ENCODE measurements around the gene FSTL4.

Gene FSTL4

DNA sequence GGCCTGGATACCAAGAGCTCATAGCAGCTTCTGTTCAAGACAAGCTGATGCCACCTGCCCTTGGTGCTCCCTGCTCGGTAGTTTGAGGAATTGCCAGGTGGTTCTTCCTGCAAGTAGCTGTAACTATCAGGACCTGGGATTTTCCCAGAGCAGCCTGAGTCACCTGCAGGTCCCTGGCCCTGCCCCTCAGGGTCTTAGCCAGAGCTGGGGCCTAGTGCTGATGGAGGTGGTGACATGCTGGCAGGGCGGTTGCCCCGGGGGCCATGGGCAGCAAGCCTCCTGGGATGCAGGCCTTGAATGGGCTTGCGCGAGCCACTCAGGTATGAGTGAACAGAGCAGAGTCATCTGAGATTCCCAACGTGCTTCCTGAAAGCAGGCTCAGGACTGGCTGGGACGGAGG, 298.3 kb downstream of the FSTL4 start:
- no peak for DNase-seq

- no peak for DNase-seq
Observed at GRCh38 chr5:133311176-133311575, 301.2 kb downstream of the FSTL4 start.

DNA sequence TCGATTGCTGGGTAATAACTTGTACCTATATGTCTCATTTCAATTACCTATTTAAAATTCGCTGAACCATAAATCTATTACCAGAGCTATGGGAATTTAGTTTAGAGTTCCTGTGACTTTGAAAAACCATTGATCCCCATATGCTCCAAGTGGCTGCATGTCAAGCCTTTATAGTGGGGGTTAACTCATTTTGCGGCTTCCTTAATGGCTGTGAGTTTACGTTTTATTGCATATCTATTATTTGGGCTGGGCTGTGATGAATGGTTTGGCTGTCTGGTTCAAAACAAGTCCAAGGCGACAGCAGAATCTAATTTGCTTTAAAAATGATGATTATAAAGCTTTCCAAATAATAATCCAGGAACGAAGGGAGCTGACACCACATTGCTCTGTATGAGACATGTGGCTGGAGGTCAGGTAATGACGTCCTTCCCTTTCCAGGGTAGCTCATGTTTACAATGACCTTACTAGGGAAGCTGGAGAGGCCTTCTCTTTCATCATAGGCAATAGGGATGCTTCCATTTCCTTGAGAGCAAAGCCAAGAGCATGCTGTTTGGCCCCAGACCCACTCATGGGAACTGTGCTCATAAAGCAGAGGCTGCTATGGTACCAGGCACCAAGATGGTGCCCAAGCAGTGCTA, 302.2 kb downstream of the FSTL4 start:
- no peak for DNase-seq

DNA sequence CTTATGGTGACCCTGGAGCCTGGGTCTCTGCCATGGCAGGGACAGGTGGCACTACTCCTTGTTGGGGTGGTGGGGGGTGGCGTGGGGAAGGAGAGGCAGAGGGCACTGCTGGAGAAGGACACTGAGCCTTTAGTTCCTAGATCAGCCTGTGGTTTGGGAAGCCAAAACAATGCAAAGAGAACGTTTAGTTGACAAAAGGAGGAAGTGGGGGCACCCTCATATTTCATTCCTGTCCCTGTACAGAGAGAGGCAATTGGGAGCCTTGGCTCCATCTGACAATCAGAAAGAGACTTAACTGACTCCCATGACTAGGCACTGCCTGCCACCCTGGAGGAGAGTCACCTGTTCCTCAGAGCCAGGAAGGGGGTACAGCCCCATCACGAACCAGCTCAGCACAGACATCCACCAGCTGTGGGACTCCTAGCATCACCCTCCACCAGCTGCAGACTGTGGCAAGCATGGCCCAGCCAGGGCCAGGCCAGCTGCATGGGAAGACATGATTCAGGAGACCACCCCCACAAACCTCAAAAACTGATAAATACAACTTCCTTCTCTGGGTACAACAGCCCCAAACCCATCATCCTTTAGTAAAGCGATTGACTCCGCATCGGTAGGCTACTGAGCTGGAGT, 303.1 kb downstream of the FSTL4 start:
- no peak for DNase-seq

GRCh38 chr5:133307275-133307674, 305.1 kb downstream of the FSTL4 start:
- DNase-seq, result no peak

DNA sequence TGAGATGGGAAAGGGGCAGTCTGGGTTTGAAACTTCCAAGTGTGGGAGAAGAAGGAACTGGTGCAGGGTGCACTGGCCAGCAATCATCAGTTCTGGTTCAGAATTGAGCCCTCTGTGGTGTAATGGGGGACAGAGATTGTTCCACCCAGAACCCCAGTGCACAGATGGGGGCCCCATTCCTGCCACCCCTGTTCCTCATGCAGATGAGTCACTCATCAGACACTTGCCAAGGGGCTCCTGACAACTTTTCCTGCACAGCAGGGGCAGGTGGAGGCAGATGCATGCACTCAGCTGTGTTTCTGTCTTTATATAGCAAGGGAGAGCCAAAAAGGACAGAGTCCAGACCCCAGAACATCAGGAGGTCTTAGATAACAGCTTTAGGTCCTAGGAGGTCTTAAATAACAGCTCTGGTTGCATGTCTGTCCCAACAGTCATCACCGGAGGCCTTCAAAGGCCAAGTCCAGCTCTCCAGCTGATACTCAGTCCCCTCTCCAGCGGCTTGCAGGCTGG, 307.6 kb downstream of the FSTL4 start:
- no peak for DNase-seq

DNA sequence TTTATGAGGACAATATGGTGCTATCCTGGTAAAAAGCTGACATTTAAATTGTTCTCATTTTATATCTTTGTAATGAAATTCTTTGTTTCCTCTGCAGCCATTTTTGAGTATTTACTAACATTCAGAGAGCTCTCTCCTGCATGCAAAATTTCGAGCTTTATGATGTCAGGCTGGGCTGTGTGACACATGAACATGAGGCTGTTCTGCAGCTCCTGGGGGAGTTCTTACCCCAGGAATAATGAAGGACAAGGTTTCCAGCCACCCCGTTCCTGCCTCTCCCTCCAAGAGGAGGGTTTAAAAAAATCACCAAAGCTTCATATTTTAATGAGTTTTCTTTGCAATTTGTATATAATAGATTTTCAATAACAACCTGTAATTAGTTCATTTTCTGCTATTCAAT, 308.2 kb downstream of the FSTL4 start:
- DNase-seq, result no peak

DNA sequence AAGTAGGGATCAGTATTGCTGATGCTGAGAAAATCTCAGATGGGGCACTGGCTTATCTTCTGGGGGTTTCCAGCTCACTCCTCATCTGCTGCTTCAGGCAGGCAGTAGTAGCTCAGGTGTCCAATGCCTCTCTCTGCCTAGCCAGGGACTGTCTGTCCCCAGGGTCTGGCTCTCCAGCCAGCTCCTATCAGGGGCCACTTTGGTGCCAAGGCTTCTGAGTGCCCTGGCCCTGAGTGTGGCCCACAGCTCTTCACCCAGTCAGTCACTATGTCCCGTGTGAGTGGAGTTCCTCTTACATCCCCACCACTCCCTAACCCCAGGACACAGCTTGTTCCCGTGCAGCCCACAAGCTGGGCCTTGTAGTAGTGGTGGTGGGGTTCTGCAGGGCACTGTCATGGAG, 309.0 kb downstream of the FSTL4 start:
- DNase-seq, result no peak

DNA sequence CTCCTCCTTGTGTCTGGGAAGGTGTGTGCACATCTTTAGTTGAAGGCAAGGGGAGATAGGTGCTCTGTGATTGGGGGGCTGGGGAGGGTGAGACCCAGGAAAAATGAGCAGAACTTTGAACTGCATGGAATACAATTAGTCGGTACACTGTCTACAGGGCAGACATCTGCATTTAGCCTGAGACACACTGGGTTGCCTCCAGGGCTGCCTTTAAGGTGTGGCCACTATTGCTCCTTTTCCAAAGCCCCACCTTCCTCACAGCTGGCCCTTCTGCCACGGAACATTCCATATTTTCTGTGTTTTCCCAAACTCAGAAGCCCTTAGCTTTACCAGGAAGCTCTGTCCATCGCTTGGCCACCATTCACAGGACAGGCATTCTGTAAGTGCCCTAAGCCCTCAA, 312.6 kb downstream of the FSTL4 start:
- DNase-seq, result no peak

DNA sequence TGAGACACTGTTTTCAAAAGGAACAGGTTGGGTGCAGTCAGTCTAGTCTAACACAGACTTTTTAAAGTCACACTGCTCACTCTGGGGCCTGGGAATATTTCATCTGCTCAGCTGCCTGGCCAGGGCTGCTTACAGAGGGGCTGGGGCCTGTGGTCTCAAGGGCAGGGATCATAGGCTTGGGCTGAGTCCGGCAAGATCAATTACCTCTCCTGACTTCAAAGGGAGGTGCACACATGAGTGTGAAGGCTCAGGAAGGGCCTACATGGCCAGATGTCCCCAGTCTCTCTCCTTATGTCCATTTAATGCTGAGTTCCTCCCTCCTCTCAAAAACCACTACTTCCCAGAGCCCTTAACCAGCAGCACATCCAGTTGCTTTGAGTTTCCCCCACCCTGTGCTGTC, 313.3 kb downstream of the FSTL4 start:
- DNase-seq, result no peak

- no peak for DNase-seq
Observed at GRCh38 chr5:133298447-133298846, 313.9 kb downstream of the FSTL4 start.

DNA sequence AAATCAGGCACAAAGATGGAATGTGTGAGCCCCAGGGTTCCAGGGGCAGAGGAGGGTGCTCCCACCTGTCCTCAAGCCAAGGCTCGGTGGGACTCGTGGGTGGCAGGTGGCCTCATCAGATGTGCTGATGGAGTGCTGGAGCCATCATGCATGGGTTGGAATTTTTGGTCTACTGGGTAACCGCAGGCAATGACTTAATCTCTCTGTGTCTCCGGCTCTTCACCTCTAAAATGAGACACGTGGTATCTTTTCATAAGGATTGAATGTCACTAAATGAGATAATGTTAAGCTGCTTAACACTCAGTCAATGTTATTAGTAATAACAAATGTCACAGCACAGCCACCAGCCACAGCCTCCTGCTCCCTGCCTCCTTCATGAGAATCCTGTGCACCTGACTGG, 315.0 kb downstream of the FSTL4 start:
- no peak for DNase-seq

- DNase-seq, result no peak
Observed at GRCh38 chr5:133296624-133297023, 315.7 kb downstream of the FSTL4 start.

DNA sequence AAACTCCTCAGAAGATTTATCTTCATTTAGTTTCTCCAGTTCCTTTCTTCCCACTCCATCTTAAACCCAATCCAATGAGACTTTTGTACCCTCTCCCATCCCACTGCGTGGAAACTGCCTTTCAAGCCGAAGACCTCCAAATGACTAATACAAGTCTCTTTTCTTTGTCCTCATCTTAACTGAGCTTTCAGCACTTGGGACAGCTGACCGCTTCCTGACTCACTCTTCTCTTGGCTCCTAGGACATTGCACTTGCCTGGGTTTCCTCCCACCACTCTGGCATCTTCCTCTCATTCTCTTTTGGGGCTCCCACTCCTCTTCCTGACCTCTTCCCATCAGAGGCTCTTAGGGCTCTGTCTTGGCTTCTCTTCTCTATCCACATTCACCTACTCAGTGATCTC, 316.8 kb downstream of the FSTL4 start:
- DNase-seq, result no peak

GRCh38 chr5:133294380-133294779, 318.0 kb downstream of the FSTL4 start:
- no peak for DNase-seq

DNA sequence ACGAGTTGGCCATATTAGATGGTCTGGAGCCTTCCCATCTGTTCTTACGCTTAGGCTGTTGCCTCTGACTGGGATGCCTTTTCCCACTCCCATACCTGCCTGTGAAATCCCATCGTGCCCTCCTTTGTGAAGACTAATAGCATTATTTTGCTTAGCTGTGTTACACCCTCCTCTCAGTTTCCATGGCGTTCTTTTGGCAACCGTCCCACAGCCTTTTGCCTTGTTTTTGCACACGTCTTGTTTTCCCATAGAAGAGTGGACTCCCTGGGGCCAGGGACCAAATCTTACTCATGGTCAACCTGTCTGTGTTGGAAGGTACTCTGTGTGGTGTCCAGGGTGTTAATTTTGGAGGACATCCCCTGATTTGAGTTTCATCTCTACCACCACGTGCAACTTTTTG, 318.4 kb downstream of the FSTL4 start:
- no peak for DNase-seq

DNA sequence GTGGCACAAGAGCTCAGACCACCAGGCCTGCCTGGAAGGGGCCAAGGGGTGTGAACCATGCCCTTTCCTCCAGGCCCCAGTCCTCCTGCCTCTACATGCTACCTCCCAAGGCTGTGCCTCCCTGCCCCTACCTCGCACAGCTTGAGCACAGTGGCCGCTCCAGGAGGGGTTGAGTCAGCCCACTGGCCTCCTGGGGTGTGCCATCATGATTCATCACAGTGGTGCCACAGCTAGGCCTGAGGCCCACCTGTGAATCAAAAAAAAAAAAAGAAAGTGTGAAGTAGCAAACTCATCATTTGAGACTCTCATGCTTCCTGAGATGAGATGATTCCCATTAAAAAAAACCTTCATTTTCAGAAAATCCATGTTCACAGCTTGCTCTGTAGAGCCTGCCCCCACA, 320.0 kb downstream of the FSTL4 start:
- no peak for DNase-seq

- no peak for DNase-seq
Observed at GRCh38 chr5:133291524-133291923, 320.8 kb downstream of the FSTL4 start.

GRCh38 chr5:133290669-133291240, 321.6 kb downstream of the FSTL4 start:
- no peak for DNase-seq

DNA sequence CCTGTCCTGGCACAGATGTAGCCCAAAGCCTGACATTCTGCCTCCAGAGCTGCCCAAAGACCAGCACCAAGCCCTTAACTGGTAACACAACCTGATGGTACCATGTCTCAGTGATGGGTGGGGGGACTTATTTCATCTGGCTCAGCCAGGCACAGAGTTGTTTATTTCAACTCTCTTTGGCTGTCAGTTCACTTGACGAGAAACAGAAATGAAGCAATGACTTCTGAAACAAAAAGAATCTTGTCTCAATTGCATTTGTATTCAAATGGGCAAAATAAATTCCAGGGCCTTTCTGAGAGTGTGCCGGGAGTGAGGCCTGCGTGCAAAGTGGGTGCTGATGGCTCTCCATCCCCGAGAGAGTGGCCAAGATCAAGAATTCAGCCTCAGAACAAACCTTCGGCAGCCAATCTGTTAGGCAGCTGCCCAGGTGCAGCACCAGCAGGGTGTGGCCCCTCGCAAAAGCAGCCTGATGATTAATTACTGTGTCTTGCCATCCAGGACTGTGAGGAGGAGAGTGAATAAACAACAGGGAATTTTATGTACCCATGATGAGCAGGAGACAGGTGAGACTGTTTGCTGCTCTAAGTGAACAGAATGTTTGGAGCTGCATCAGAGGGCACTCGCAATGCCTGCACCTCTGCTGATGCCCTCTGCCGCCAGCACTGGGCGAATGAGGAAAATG, 322.5 kb downstream of the FSTL4 start:
- no peak for DNase-seq

DNA sequence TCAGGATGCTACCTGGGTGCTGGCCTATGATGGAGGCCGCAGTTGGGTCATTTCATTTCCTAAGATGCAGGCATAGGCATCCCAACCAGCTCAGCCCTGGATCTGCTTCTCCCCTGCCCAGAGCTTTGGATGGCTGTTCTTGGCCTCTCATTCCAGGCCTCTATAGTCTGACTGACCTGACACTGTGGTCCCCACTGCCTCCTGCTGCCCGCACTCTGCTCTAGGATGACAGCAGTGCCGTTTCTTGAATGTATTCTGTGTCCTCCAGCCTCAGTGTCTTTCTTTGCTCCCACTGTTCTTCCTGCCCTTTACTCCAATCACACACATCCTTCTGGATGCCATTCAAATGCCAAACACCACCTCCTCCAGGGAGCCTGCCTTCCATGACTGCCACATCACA, 324.8 kb downstream of the FSTL4 start:
- peak; percentile 8 for DNase-seq

DNA sequence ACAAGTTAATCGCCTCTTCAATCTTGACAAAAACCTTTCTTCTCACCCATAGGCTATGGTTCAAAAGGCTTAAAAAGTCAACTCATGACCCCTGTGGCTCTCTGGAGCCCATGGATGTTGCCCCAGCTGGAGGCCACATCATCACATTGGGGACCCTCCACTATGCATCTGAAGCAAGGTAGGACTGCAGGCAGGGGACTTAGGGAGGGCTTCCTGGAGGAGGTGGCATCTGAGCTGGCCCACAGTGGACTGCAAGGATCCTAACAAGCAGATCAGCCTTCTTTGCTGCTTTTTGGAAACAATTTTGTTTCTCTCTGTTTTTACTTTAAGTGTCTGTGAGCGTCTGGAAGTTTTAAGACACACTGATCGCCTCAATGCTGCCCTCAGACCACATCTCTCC, 325.9 kb downstream of the FSTL4 start:
- DNase-seq, result no peak

DNA sequence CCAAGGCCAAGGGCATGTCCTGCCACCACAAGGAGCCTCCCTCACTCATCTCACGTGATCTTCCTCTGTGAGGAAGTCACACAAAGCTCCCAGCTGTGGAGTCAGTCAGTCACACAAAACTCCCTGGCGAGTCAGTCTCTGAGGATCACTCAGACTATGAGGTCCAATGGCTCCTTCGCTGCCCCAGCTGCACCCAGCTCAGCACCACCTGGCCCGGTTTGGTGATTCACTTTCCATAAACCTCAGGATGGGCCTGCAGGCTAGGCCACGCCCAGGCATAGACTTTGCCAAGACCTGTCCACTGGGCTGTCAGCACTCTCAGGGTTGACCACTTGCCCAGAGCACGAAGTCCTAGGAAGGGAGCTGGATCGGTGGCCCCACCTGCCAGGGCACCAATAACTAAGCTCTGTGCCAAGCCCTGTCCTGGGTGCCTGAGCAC, 326.7 kb downstream of the FSTL4 start:
- DNase-seq, result no peak

- no peak for DNase-seq
Observed at GRCh38 chr5:133284306-133284705, 328.0 kb downstream of the FSTL4 start.

Measured in activated effector memory CD4-positive, alpha-beta T cell treated with Interleukin-2 at 50 U/mL for 16 hours (primary cell).